Type B pancreatic cell (in vitro differentiated cells): ENCODE results near the gene ZNF2. TPM values are rescaled to one million over a fixed set of nuclear protein-coding genes. Genes with fewer than 3 reads are reported as not detected.
A peak's percentile ranks its signal among the peaks of the same experiment; 100 is the strongest.

Experiments used
- DNase-seq: peaks from one replicate; pipeline ENCODE4 v3.0.0; 2021; ENCODE audit warnings: mixed read lengths; ENCODE audit not compliant: unreplicated experiment; ENCODE audit errors: extremely low spot score
- H3K27ac Mint-ChIP-seq: 2 replicates; pipeline ENCODE4 v1.8.0; 2021; ENCODE audit warnings: mild to moderate bottlenecking, mixed read lengths
- H3K27me3 Mint-ChIP-seq: 2 replicates; pipeline ENCODE4 v1.8.0; 2021; ENCODE audit warnings: mixed read lengths
- H3K36me3 Mint-ChIP-seq: 2 replicates; pipeline ENCODE4 v1.8.0; 2021; ENCODE audit warnings: mixed read lengths
- H3K4me1 Mint-ChIP-seq: one replicate; pipeline ENCODE4 v1.8.0; 2021; ENCODE audit warnings: mixed read lengths; ENCODE audit not compliant: unreplicated experiment
- H3K4me3 Mint-ChIP-seq: 2 replicates; pipeline ENCODE4 v1.8.0; 2021; ENCODE audit warnings: mild to moderate bottlenecking, mixed read lengths
- H3K9me3 Mint-ChIP-seq: 2 replicates; pipeline ENCODE4 v1.8.0; 2021; ENCODE audit warnings: mixed read lengths
- total RNA-seq: library from RNA; stranded (reverse); gene quantifications from 2 replicates; pipeline ENCODE4 v1.2.1, GENCODE V29; 2021; ENCODE audit warnings: low replicate concordance
- TF ChIP-seq, protein P1 (sequence below): fragments of 200-600 bp; sonication (generic); conservative IDR thresholded peaks from 2 replicates; pipeline ENCODE4 v1.5.0; 2021; ENCODE audit warnings: antibody characterized with exemption, mild to moderate bottlenecking

Gene ZNF2
- total RNA-seq, 1 donor from 2014 or later = 6.2 TPM

DNA sequence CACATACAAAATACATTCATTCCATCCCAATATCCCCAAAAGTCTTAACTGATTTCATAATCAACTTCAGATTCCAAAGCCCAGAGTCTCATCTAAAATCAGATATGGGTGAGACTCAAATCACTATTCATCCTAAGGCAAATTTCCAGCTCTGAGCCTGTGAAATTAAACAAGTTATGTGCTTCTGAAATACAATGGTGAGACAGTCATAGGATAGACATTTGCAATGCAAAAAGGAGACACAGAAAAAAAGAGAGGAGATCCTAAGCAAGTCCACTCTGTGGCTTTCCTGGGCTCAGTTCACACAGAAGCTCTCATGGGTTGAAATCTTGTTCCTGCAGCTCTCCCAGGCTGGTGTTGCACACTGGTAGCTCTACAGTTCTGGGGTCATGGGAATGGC is 60.0 kb downstream of the ZNF2 start:
- H3K4me1 Mint-ChIP-seq = no peaks in the 10 kb centered on the region
- peaks cover 12% of the 10 kb centered on the region for H3K9me3 Mint-ChIP-seq
- no peak overlapping the region for H3K4me3 Mint-ChIP-seq
- no peak for DNase-seq
- peaks cover 34% of the 10 kb centered on the region for H3K36me3 Mint-ChIP-seq
- no peaks in the 10 kb centered on the region for H3K27me3 Mint-ChIP-seq
- TF ChIP-seq, protein P1, sequence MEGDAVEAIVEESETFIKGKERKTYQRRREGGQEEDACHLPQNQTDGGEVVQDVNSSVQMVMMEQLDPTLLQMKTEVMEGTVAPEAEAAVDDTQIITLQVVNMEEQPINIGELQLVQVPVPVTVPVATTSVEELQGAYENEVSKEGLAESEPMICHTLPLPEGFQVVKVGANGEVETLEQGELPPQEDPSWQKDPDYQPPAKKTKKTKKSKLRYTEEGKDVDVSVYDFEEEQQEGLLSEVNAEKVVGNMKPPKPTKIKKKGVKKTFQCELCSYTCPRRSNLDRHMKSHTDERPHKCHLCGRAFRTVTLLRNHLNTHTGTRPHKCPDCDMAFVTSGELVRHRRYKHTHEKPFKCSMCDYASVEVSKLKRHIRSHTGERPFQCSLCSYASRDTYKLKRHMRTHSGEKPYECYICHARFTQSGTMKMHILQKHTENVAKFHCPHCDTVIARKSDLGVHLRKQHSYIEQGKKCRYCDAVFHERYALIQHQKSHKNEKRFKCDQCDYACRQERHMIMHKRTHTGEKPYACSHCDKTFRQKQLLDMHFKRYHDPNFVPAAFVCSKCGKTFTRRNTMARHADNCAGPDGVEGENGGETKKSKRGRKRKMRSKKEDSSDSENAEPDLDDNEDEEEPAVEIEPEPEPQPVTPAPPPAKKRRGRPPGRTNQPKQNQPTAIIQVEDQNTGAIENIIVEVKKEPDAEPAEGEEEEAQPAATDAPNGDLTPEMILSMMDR = no peak
- H3K27ac Mint-ChIP-seq = no peak overlapping the region

DNA sequence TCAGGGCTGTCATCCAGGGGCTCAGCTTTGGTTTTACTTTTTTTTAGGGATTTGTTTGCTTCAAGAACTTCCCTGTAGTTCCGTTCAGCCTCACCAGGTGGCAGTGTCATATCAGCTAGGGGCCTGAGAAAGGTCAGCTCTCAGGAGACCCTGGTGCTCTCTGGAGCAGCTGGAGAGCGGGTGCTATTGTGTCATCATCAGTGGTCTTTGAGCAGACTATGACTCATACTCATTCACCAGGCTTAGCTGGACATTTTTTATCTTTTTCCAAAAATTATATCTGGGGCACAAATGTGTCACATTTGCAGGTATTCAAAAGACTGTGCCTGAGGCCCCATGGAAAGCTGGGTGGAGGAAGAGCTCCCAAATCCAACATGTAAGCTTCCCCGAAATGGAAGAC is 66.1 kb downstream of the ZNF2 start:
- no peak overlapping the region for H3K27ac Mint-ChIP-seq
- H3K4me1 Mint-ChIP-seq = no peaks in the 10 kb centered on the region
- peaks cover 4% of the 10 kb centered on the region for H3K36me3 Mint-ChIP-seq
- H3K27me3 Mint-ChIP-seq = no peaks in the 10 kb centered on the region
- TF ChIP-seq, protein P1 = peak; percentile 80
- DNase-seq = no peak
- no peak overlapping the region for H3K4me3 Mint-ChIP-seq
- no peaks in the 10 kb centered on the region for H3K9me3 Mint-ChIP-seq

DNA sequence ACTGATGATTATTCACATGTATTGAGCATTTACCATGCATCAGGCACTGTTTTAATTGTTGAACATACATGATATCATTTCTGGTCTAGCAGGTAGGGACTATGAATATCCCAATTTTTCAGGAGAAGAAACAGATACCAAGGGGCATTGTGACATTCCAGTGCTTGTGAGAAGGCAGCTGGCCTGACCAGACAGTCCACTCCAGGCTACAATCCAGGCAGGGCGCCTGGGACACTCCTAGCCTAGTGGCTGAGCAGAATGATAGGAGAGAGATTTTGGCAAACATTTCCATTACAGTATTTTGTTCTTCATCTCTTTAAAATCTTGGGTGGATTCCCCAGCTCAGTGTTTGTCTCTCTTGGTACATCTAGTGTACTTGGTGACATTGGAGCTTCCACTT is 66.6 kb downstream of the ZNF2 start:
- Mint-ChIP-seq H3K4me3 (no peak overlapping the region), H3K36me3 (peaks cover 4% of the 10 kb centered on the region), H3K27me3 (no peaks in the 10 kb centered on the region), H3K9me3 (no peaks in the 10 kb centered on the region), H3K27ac (no peak overlapping the region), H3K4me1 (no peaks in the 10 kb centered on the region)
- TF ChIP-seq, protein P1 = no peak
- DNase-seq = no peak

Other genes starting within 250 kb of the ZNF2 start
- gene MAL, start 140.1 kb upstream of the ZNF2 start, total RNA-seq = 205 and 250 TPM in 2 replicates
- 67.6 and 70.2 TPM in 2 replicates for gene MRPS5, start 44.0 kb upstream of the ZNF2 start, total RNA-seq
- gene ZNF514, start 6.0 kb upstream of the ZNF2 start, total RNA-seq = 21.1 and 26.1 TPM in 2 replicates
- 7.2 and 14.0 TPM in 2 replicates for gene ZNF892, start 41.7 kb downstream of the ZNF2 start, total RNA-seq
- 18.5 and 31.5 TPM in 2 replicates for gene PROM2, start 108.6 kb downstream of the ZNF2 start, total RNA-seq
- gene KCNIP3, start 131.5 kb downstream of the ZNF2 start, total RNA-seq = 5.1 and 5.3 TPM in 2 replicates
- gene FAHD2A, start 236.9 kb downstream of the ZNF2 start, total RNA-seq = 23.4 and 39.2 TPM in 2 replicates